Measurements from ENCODE around the gene WDR88.
A peak's percentile ranks its signal among the peaks of the same experiment; 100 is the strongest.
"Not testable (repeated sequence)": the region's sequence is repeated elsewhere in the genome, so short reads cannot be mapped to it uniquely, and the experiment has no call there.

The WDR88 gene

GRCh38 chr19:33125929-33126388 is 6.0 kb upstream of the WDR88 start:
- DNase-seq (ENCODE audit: low spot score): peak; percentile 83
- in situ Hi-C loops (cut with MboI; ENCODE audit: low sequenced_read_pairs, unreplicated experiment): no loop called here
- TF ChIP-seq CTCF (IDR thresholded peaks at IDR 0.05; ENCODE audit: borderline replicate concordance, control extremely low read depth, extremely low read depth, insufficient read depth, missing control alignments): peak; percentile 67

- DNase-seq (ENCODE audit: low spot score); in situ Hi-C loops (cut with MboI; ENCODE audit: low sequenced_read_pairs, unreplicated experiment): not testable (repeated sequence)
Measured at GRCh38 chr19:33126712-33127111, 5.2 kb upstream of the WDR88 start.

- in situ Hi-C loops (cut with MboI; ENCODE audit: low sequenced_read_pairs, unreplicated experiment): no loop called here
- DNase-seq (ENCODE audit: low spot score): no peak
- no peak for TF ChIP-seq CTCF (IDR thresholded peaks at IDR 0.05; ENCODE audit: borderline replicate concordance, control extremely low read depth, extremely low read depth, insufficient read depth, missing control alignments)
Measured at GRCh38 chr19:33129901-33130300, 2.0 kb upstream of the WDR88 start.

- in situ Hi-C loops (cut with MboI; ENCODE audit: low sequenced_read_pairs, unreplicated experiment): no loop called here
- DNase-seq (ENCODE audit: low spot score): no peak
- no peak for TF ChIP-seq CTCF (IDR thresholded peaks at IDR 0.05; ENCODE audit: borderline replicate concordance, control extremely low read depth, extremely low read depth, insufficient read depth, missing control alignments)
Measured at GRCh38 chr19:33130433-33130832, 1.5 kb upstream of the WDR88 start.

- in situ Hi-C loops (cut with MboI; ENCODE audit: low sequenced_read_pairs, unreplicated experiment): no loop called here
- TF ChIP-seq CTCF (IDR thresholded peaks at IDR 0.05; ENCODE audit: borderline replicate concordance, control extremely low read depth, extremely low read depth, insufficient read depth, missing control alignments): no peak
- no peak for DNase-seq (ENCODE audit: low spot score)
Measured at GRCh38 chr19:33132425-33132824, 511 bp downstream of the WDR88 start.

GRCh38 chr19:33133438-33134031 is 1.6 kb downstream of the WDR88 start:
- in situ Hi-C loops (cut with MboI; ENCODE audit: low sequenced_read_pairs, unreplicated experiment): no loop called here
- DNase-seq (ENCODE audit: low spot score): no peak
- no peak for TF ChIP-seq CTCF (IDR thresholded peaks at IDR 0.05; ENCODE audit: borderline replicate concordance, control extremely low read depth, extremely low read depth, insufficient read depth, missing control alignments)

- TF ChIP-seq CTCF (IDR thresholded peaks at IDR 0.05; ENCODE audit: borderline replicate concordance, control extremely low read depth, extremely low read depth, insufficient read depth, missing control alignments): no peak
- in situ Hi-C loops (cut with MboI; ENCODE audit: low sequenced_read_pairs, unreplicated experiment): no loop called here
- peak; percentile 80 for DNase-seq (ENCODE audit: low spot score)
Measured at GRCh38 chr19:33134571-33135041, 2.7 kb downstream of the WDR88 start.
